ENCODE measurements around the gene PRAME.

The PRAME gene

GRCh38 chr22:22579869-22580604 lies 21.0 kb upstream of the PRAME start:
- no peak for DNase-seq (ENCODE audit: low read depth)

DNA sequence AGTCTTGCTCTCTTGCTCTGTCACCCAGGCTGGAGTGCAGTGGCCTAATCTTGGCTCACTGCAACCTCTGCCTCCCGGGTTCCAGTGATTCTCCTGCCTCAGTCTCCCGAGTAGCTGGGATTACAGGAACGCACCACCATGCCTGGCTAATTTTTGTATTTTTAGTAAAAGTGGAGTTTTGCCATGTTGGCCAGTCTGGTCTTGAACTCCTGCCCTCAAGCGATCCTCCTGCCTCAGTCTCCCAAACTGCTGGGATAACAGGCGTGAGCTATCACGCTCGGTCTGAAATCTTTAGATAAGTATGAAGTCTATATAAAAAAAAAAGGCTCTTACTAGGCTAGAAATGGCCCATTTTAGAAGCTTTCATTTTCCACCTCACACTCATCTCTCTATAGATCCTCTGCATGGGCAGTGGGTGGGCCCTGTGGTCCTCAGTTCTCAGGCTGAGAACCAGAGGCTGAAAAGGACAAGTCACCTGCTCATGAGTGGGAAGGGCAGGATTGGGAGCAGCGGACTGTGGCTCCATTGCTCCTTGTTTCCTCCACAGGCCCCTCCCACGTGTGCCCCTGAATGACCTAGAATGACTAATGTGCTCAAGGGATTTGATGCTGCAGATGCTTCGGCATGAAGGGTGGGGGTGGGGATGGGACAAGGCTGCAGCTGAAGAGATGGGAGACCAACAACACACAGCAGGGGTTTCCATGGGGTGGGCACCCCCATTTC lies 19.8 kb upstream of the PRAME start:
- no peak for DNase-seq (ENCODE audit: low read depth)

- no peak for DNase-seq (ENCODE audit: low read depth)
These were observed 17.9 kb upstream of the PRAME start for GRCh38 chr22:22576989-22577427.

- no peak for DNase-seq (ENCODE audit: low read depth)
These were observed 17.4 kb upstream of the PRAME start for GRCh38 chr22:22576244-22576988.

- no peak for DNase-seq (ENCODE audit: low read depth)
These were observed 15.3 kb upstream of the PRAME start for GRCh38 chr22:22574361-22574760.

GRCh38 chr22:22573047-22573889 lies 14.2 kb upstream of the PRAME start:
- no peak for DNase-seq (ENCODE audit: low read depth)

DNA sequence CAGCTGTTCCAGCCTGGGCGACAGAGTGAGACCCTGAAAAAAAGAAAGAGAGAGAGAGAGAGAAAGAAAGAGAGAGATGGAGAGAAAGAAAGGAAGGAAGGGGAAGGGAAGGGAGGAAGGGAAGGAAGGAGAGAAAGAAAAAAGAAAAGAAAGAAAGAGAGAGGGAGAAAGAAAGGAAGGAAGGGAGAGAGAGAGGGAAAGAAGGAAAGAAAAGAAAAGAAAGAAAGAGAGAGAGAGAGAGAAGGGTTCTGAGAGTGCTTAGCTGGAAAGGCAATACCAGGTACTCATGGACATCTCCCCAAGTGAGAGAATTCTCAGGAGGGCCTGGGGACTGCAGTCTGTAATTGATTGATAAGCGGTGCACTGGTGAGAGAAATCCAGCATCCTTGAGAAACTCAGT lies 12.8 kb upstream of the PRAME start:
- no peak for DNase-seq (ENCODE audit: low read depth)

- DNase-seq (ENCODE audit: low read depth) = no peak
These were observed 12.4 kb upstream of the PRAME start for GRCh38 chr22:22571429-22571828.

GRCh38 chr22:22569218-22569617 lies 10.2 kb upstream of the PRAME start:
- DNase-seq (ENCODE audit: low read depth) = no peak

DNA sequence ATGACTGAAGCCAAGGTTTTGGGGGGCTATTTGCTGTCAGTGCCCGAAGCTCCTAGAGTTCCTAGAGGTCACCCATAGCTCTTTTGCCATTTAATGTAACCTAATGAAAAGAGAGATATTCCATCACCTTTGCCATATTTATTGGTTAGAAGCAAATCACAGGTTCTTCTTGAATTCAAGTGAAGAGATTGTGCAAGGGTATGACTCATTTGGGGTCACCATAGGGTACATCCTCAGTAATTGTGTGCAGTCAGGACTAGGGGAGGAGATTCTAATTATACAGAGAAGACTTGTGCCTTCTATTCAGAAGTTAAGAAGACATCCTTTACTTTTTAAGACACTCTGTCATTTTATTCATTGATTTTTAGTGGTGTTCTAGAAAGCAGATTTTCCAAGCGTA lies 6.9 kb upstream of the PRAME start:
- DNase-seq (ENCODE audit: low read depth) = no peak

GRCh38 chr22:22558071-22558971 lies 744 bp downstream of the PRAME start:
- DNase-seq (ENCODE audit: low read depth) = no peak

DNA sequence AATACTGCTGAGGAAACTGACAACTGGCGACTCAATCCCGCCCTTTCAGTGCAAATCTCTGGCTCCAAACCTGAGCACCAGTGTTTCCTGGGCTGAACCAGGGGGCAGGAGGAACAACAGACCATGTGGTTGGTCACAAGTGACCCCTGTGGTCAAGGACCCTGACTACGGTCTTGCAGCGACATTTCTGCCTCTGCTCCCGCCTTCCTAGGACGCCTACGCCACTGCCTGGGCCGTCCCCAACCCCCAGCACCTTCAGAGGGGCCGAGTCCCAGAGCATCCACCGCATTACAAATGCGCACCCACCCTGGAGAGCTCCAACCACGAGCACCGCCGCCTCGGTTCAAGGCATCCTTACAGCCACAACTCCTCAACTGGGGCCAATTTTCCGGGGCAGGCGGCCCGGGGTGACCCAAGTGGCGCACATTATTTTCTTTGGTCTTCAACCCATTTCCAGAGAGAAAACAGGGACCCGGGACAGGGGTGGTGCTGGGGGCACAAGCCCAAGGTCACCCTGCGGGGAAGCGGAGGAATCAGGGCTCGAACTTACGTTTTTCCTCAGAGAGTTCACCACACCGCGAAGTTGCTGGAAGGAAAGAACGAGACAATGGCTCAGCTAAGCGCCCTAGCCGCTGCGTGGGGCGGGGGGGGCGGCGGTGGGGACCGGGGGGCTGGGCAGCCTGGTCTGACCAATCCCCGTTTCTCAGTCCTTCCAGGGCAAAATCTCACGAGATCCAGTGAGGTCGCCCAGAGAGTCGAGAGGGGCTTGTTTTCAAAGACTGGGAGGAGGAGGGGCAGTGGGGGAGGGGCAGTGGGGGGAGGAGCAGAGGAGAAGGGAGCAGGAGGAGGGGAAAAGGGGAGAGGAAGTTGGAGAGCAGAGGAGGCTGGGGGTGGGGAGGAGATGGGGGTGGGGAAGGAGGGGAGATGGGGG lies 1.8 kb downstream of the PRAME start:
- DNase-seq (ENCODE audit: low read depth) = no peak

- DNase-seq (ENCODE audit: low read depth) = no peak
These were observed 2.5 kb downstream of the PRAME start for GRCh38 chr22:22556578-22556977.

DNA sequence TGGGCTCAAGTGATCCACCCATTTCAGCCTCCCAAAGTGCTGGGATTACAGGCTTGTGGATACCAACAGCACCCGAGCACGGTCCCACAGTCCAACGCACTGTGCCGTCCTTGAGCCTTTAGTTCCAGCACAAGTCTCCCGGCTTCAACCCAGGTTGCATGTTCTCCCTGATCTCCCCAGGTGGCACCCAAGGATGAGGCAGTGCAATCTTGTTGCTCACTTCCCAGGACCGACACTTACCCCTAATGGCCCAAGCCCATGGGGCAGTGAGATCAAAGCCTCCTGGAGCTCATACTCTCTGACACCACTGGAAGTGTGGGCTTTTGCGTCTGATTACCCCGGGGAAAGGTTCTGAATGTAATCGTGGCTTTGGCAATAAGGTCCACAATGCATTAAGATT lies 3.5 kb downstream of the PRAME start:
- no peak for DNase-seq (ENCODE audit: low read depth)

- no peak for DNase-seq (ENCODE audit: low read depth)
These were observed 4.3 kb downstream of the PRAME start for GRCh38 chr22:22554587-22555284.

DNA sequence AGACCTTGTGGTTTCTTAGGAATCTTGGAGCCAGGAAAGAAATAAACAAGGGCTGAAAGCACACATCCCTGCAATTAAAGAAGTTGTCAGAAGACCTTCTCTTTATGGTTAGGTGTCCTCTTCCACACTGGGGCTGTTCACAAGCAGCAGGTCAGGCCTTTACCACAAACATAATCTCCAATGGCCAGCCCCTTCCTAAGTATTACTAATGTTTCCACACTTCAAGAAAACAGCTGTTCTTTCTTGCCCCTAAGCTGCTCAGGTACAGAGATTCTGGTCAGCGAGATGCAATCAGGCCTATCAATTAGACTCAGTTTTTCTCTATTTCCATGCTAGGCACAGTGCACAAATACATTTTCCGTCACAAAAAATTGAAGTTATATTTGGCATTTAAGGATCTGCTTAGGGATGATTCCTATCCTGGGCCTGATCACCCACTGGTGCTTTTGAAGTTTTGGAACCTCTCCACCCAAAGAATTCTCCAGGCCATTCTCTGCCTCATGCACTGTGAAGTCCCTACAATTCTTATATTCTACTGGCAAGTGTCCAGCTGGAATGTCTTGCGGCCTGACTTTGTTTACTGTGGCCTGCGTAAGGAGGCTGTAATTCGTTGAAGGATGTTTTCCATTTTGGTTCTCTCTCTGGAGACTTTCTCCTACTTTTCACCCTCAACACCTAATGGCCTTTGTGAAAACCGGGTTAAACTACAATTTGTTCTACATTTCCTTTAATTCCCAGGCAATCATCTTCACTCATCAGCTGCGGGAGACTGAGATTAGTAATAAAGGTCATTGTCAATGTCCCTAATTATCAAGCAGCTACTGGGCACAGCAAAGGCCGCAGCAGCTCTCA lies 5.1 kb downstream of the PRAME start:
- no peak for DNase-seq (ENCODE audit: low read depth)

- no peak for DNase-seq (ENCODE audit: low read depth)
These were observed 5.9 kb downstream of the PRAME start for GRCh38 chr22:22553141-22553540.

DNA sequence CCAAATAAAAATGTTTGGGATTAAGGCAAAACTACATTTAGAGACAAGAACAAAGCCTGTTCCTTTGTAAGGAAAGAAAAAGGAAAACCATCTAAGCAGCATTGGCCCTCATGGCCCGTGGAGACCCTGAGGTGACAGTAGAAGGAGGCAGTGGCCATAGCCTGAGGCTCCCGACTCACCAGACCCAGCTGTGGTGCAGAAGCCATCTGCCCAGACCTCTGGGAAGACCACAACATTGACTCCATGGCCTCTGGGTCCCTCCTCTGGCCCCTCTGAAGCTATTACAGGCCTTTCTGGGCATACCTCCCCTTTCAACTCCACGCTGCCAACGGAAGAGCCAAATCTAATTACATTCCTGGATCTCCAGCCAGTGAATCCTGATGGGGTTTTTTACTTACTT lies 6.4 kb downstream of the PRAME start:
- no peak for DNase-seq (ENCODE audit: low read depth)
